A549 (cell line): ENCODE measurements around the gene PLD5. TPM values are rescaled to one million over a fixed set of nuclear protein-coding genes. Genes with fewer than 3 reads are reported as not detected.

Experiments
- ATAC-seq, 2 experiments: fragments of 200-7000 bp in 1 of 2; fragments of >200 bp in 1 of 2; cut with Nextera tagmentation in 1 of 2; cut with Tn5 transposase in 1 of 2; 3 replicates each; pipeline versions ENCODE4 v1.8.0 to v1.9.1; 2018 to 2020; ENCODE audit warnings: mild to moderate bottlenecking in 1 of 2, moderate library complexity in 1 of 2
- CTCF ChIA-PET: fragments of 300-600 bp; sonication (Branson Sonifier 250); formaldehyde crosslinking; extraction: SDS; loops from one replicate; lab custom pipeline; 2021; ENCODE audit warnings: antibody characterized with exemption, inconsistent platforms; lab: Yijun Ruan, JAX
- POLR2A ChIA-PET: fragments of 350-600 bp; formaldehyde crosslinking; extraction: SDS; loops from one replicate; lab custom pipeline; 2021; ENCODE audit warnings: antibody characterized with exemption, inconsistent platforms; lab: Yijun Ruan, JAX
- DNase-seq, 2 experiments: peaks; one replicate each; pipeline versions ENCODE4 v3.0.0 to v3.0.0-alpha.2; 2011 to 2016; ENCODE audit warnings: low read depth in 1 of 2, low spot score in 1 of 2
- FAIRE-seq: peaks from 2 replicates; lab custom pipeline; 2011; peaks lifted over from hg19 to GRCh38; lab: Jason Lieb, UNC
- H3K27ac ChIP-seq, 2 experiments: fragments of >200 bp; sonication (Bioruptor Twin); formaldehyde crosslinking; 3 replicates each; pipeline ENCODE4 v1.5.1; 2016 to 2017
- H3K4me1 ChIP-seq: fragments of >200 bp; sonication (Bioruptor Twin); formaldehyde crosslinking; 3 replicates; pipeline ENCODE4 v1.6.1; 2016
- H3K4me2 ChIP-seq: fragments of >200 bp; sonication (Bioruptor Twin); formaldehyde crosslinking; 3 replicates; pipeline ENCODE4 v1.6.1; 2016
- H3K4me3 ChIP-seq: fragments of >200 bp; sonication (Bioruptor Twin); formaldehyde crosslinking; 3 replicates; pipeline ENCODE4 v1.5.1; 2016
- H3K9me3 ChIP-seq: fragments of >200 bp; sonication (Bioruptor Twin); formaldehyde crosslinking; 3 replicates; pipeline ENCODE4 v1.6.1; 2016
- CHD2 ChIP-seq: fragments of 150-350 bp; IDR thresholded peaks from 2 replicates; pipeline ENCODE4 v1.6.1; 2014; ENCODE audit warnings: low read length; ENCODE audit not compliant: partially characterized antibody
- CHD4 ChIP-seq: fragments of 200-600 bp; sonication (generic); IDR thresholded peaks from 2 replicates; pipeline ENCODE4 v1.6.1; 2016; ENCODE audit warnings: antibody characterized with exemption, mild to moderate bottlenecking, borderline replicate concordance
- ESRRA ChIP-seq: fragments of 150-350 bp; IDR thresholded peaks from 2 replicates; pipeline ENCODE4 v1.6.1; 2014; ENCODE audit warnings: mild to moderate bottlenecking, low read length, borderline replicate concordance
- HOXB13 ChIP-seq: fragments of 250-450 bp; sonication (Bioruptor Pico); IDR thresholded peaks from 2 replicates; pipeline ENCODE4 v1.5.0; 2020; ENCODE audit warnings: low read depth, mild to moderate bottlenecking, moderate library complexity
- MAFK ChIP-seq: fragments of 450-650 bp; IDR thresholded peaks from 2 replicates; pipeline ENCODE4 v1.6.1; 2014; ENCODE audit not compliant: partially characterized antibody
- MAZ ChIP-seq: fragments of 150-350 bp; IDR thresholded peaks from 2 replicates; pipeline ENCODE4 v1.6.1; 2014; ENCODE audit warnings: antibody characterized with exemption, low read depth, low read length, borderline replicate concordance
- NPAS2 ChIP-seq: fragments of 250-450 bp; sonication (Bioruptor Pico); IDR thresholded peaks from 2 replicates; pipeline ENCODE4 v1.8.0; 2022; ENCODE audit warnings: mild to moderate bottlenecking, moderate library complexity, borderline replicate concordance
- NR3C1 ChIP-seq: fragments of >200 bp; sonication (Bioruptor Twin); formaldehyde crosslinking; IDR thresholded peaks from 3 replicates; pipeline ENCODE4 v1.6.1; 2017
- PHF8 ChIP-seq: fragments of 200-600 bp; sonication (generic); IDR thresholded peaks from 2 replicates; pipeline ENCODE4 v1.6.1; 2016; ENCODE audit warnings: low read depth, mild to moderate bottlenecking, antibody characterized with exemption, moderate library complexity, borderline replicate concordance
- POLR2AphosphoS2 ChIP-seq: conservative IDR thresholded peaks from 2 replicates; pipeline ENCODE4 v1.6.1; 2012; ENCODE audit warnings: low read length, improper control_type of control experiment, inconsistent platforms
- RFX5 ChIP-seq: fragments of 450-650 bp; IDR thresholded peaks from 2 replicates; pipeline ENCODE4 v1.7.1; 2014; ENCODE audit warnings: antibody characterized with exemption, mild to moderate bottlenecking, moderate library complexity
- SREBF2 ChIP-seq: fragments of 450-650 bp; IDR thresholded peaks from 2 replicates; pipeline ENCODE4 v1.6.1; 2014; ENCODE audit warnings: mild to moderate bottlenecking, moderate library complexity
- ZC3H11A ChIP-seq: fragments of 450-650 bp; IDR thresholded peaks from 2 replicates; pipeline ENCODE4 v1.6.1; 2014; ENCODE audit warnings: antibody characterized with exemption, mild to moderate bottlenecking
- ZNF302 ChIP-seq: fragments of 250-450 bp; sonication (Bioruptor Pico); IDR thresholded peaks from 2 replicates; pipeline ENCODE4 v1.9.0; 2021; ENCODE audit warnings: inconsistent platforms, mild to moderate bottlenecking, moderate library complexity
- WGBS: methylation state at CpG from one replicate; pipeline ENCODE4 v1.1.6; 2017; ENCODE audit errors: missing lambda C conversion rate; 5-methylcytosine and 5-hydroxymethylcytosine counted together
- polyA plus RNA-seq, 4 experiments: library from polyadenylated mRNA; depleted of rRNA in 3 of 4; stranded (reverse); fragments of >200 nt; fragmentation: RNase III in 1 of 4; extraction: RNeasy Plus Mini Kit Qiagen cat#74134 plus additional on column Dnase treatment in 1 of 4; gene quantifications; 2 replicates in 3 of 4; 3 replicates in 1 of 4; pipeline ENCODE4 v1.2.3, GENCODE V29; 2011 to 2017
- small RNA-seq, 6 experiments: library from RNA; depleted of rRNA; stranded (forward); fragments of <200 nt; gene quantifications; one replicate each; pipeline ENCODE3, GENCODE V24; 2012

PLD5 gene
- polyA plus RNA-seq, 2 of the 4 experiments (the other 2 are of a cell fraction), result 1.5 to 1.7 TPM

DNA sequence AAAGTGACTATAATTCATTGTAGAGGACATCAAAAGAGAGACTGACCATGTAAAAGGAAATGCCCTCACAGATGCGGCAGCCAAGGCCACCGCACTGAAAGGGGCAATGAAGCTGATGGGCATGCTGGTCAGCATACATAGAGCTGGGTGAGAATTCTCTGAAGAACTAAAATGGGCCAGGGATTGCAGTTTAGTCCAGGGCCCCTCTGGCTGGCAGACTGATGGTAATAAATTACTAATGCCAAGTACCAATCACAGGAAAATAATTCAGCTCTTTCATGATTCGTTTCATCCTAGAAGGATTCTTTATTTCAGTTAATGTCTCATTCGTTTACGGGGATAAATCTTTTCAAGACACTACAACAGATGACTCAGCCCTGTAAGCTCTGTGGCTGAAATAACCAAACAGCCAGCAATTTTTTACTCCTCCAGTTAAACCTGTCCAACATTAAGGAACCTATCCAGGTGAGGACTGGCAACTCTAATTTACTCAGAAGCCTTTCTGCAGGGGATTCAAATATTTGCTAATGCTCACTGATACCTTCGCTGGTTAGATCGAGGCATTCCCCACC is 468.7 kb downstream of the PLD5 start:
- 53% methylated on average over 7 of the region's 7 CpGs for WGBS
- ATAC-seq (no peak), FAIRE-seq (no peak), DNase-seq (no peak)
- H3K9me3 ChIP-seq, result no peaks in the 10 kb centered on the region
- CTCF ChIA-PET, result no interaction called here
- no peak overlapping the region for H3K27ac ChIP-seq
- no peaks in the 10 kb centered on the region for H3K4me1 ChIP-seq
- H3K4me2 ChIP-seq, result no peak overlapping the region
- POLR2A ChIA-PET, result no interaction called here
- no peak overlapping the region for H3K4me3 ChIP-seq
- TF ChIP-seq NPAS2, result no peak
- no peak for TF ChIP-seq SREBF2

- POLR2A ChIA-PET, result no interaction called here
Observed at GRCh38 chr1:242043165-242043564, 481.3 kb downstream of the PLD5 start.

DNA sequence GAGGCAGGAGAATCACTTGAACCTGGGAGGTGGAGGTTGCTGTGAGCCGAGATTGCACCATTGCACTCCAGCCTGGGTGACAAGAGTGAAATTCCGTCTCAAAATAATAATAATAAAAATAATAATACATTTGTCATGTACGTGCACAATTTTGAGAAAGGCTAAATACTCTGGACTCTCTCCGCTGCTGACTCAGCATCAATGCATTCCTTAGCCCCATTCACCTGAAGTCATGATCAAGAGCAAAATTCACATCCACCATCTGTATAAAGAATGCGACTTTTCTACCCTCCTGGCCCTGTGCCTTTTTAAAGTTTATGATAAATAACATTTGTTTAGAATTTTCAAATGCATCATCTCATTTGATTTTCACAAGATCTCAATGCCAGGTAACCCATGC is 490.1 kb downstream of the PLD5 start:
- H3K9me3 ChIP-seq, result no peaks in the 10 kb centered on the region
- DNase-seq (no peak), ATAC-seq (no peak), FAIRE-seq (no peak)
- no peak overlapping the region for H3K27ac ChIP-seq
- no peak overlapping the region for H3K4me2 ChIP-seq
- H3K4me1 ChIP-seq, result no peaks in the 10 kb centered on the region
- TF ChIP-seq HOXB13 (CRISPR knock-in tag) (no peak), ESRRA (no peak), NR3C1 (no peak), MAFK (peak; percentile 67)
- WGBS, result 76% methylated on average over 5 of the region's 5 CpGs
- H3K4me3 ChIP-seq, result no peak overlapping the region
- ChIA-PET POLR2A (no interaction called here), CTCF (no interaction called here)

More at GRCh38 chr1:242043165-242043564, 481.3 kb downstream of the PLD5 start:
- DNase-seq, result no peak
- TF ChIP-seq PHF8, result no peak
- TF ChIP-seq POLR2AphosphoS2, result no peak
- no peak for TF ChIP-seq ZC3H11A
- no peak for TF ChIP-seq RFX5
- TF ChIP-seq ZNF302 (CRISPR knock-in tag), result no peak
- TF ChIP-seq CHD2, result no peak
- no peak for TF ChIP-seq CHD4
- no peak for TF ChIP-seq ESRRA
- Histone ChIP-seq H3K4me1 (no peaks in the 10 kb centered on the region), H3K4me2 (no peak overlapping the region), H3K9me3 (no peaks in the 10 kb centered on the region), H3K4me3 (no peak overlapping the region), H3K27ac (peak overlapping the region in 1 of 2 experiments; percentile 53; a peak in 1 of 6 replicates)
- ATAC-seq, result no peak
- CTCF ChIA-PET, result no interaction called here
- FAIRE-seq, result no peak
- WGBS, result 25% methylated on average over 3 of the region's 3 CpGs

DNA sequence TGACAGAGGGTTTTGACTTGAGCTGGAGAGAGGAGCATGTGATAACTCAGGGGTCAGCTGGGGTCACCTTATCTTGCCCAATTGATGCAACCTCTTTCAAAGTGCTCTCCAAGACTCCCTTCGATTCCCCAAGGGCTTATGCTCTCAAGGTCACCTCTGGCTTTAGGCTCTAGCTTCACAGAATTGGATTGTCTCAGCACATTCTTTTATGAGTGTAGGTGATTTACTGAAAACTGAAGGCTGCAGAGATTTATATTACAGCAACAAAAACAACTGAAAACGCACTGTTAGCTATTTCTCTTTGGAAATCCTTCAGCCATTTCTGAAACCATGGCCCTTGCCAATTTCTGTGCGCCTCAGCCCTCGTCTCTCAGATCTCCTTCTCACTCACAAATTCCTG is 491.1 kb downstream of the PLD5 start:
- H3K4me3 ChIP-seq, result no peak overlapping the region
- H3K27ac ChIP-seq, result no peak overlapping the region
- ATAC-seq, result no peak
- no peak for FAIRE-seq
- no peaks in the 10 kb centered on the region for H3K4me1 ChIP-seq
- CTCF ChIA-PET, result no interaction called here
- DNase-seq, result no peak
- POLR2A ChIA-PET, result no interaction called here
- H3K9me3 ChIP-seq, result no peaks in the 10 kb centered on the region
- 71% methylated on average over 4 of the region's 4 CpGs for WGBS
- TF ChIP-seq MAZ, result no peak
- TF ChIP-seq MAFK, result peak; percentile 20
- H3K4me2 ChIP-seq, result no peak overlapping the region

Small RNA genes lying within 50 kb of the gene (small RNA-seq; reads per million reads assigned to genes)
- 0 reads per million in 6 experiments for gene AL360271.2
- gene RN7SKP12, result 0 reads per million in 6 experiments
